ENCODE data around the gene MEX3D.

The MEX3D gene

DNA sequence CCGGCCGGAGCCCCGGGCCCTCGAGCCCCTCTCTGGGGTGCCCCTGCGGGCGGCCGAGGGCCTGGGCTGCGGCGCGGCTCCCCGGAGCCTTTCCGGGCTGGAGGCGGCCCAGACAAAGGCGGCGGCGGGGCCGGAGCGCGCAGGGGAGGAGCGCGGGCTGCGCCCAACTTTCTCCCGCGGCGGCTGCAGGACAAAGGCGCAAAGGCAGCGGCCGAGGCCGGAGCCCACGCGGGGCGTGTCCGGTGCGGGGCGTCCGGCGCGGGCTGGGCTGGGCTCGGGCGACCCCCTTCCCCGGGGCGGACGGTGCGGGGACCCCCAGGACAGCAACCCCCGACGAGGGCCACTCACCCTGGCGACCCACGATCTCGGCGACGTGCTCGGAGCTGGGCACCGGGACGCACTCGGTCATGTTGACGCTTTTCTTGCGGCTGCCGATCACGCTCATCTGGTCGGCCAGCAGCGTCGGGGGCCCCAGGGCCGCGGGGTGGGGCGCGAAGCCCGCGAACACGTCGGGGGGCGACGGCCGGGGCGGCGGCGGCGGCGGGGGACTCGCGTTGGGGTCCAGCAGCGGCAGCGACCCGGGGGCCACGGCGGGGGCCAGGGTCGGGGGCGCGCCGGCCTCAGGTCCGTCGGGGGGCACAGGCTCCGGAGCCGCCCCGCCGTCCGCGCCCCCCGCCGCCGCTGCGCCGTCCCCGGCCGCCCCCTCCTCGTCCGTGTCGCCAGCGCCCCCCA lies 843 bp downstream of the MEX3D start:
- Histone ChIP-seq H3K27ac (ENCODE audit: low read depth, low read length) (peak overlapping the region; percentile 78), H2AK5ac (ENCODE audit: low read length) (no peak overlapping the region), H3K4ac (ENCODE audit: low read depth, low read length) (peak overlapping the region; percentile 97), H2BK120ac (ENCODE audit: low read depth, low read length) (peak overlapping the region; percentile 18), H3K56ac (ENCODE audit: low read length) (peak overlapping the region; percentile 98), H3K23ac (ENCODE audit: low read length) (peak overlapping the region; percentile 97), H3K27me3 (ENCODE audit: insufficient read depth, low read length, poor library complexity) (no peaks in the 10 kb centered on the region), H2BK5ac (ENCODE audit: low read length) (no peak overlapping the region), H3K4me3 (ENCODE audit: low read length) (peak overlapping the region; percentile 95), H4K5ac (ENCODE audit: low read length) (no peak overlapping the region), H3K4me2 (ENCODE audit: low read length) (no peak overlapping the region), H3K4me1 (ENCODE audit: control insufficient read depth, low read depth, low read length) (peaks cover 2% of the 10 kb centered on the region), H2BK15ac (replicated peaks; ENCODE audit: low read depth) (no peak overlapping the region), H3K9ac (ENCODE audit: low read length) (peak overlapping the region; percentile 99), H3K79me1 (ENCODE audit: low read length) (peaks cover 15% of the 10 kb centered on the region), H3K18ac (ENCODE audit: low read length) (peak overlapping the region; percentile 98), H4K8ac (ENCODE audit: low read depth, low read length) (peak overlapping the region; percentile 66), H3K36me3 (ENCODE audit: control insufficient read depth, insufficient read depth, low read length) (no peaks in the 10 kb centered on the region), H3K79me2 (ENCODE audit: control insufficient read depth, insufficient read depth, low read length) (peaks cover 49% of the 10 kb centered on the region)
- DNase-seq, result no peak
- WGBS (ENCODE audit: extremely low coverage, insufficient coverage, low lambda C conversion rate), result no CpG with 5 or more reads among the region's 108 CpGs

GRCh38 chr19:1566392-1567115 lies 1.6 kb downstream of the MEX3D start:
- Histone ChIP-seq H3K4me3 (ENCODE audit: low read length) (peak overlapping the region; percentile 95), H3K79me2 (ENCODE audit: control insufficient read depth, insufficient read depth, low read length) (peaks cover 51% of the 10 kb centered on the region), H2BK5ac (ENCODE audit: low read length) (peak overlapping the region; percentile 93), H3K79me1 (ENCODE audit: low read length) (peaks cover 15% of the 10 kb centered on the region), H4K5ac (ENCODE audit: low read length) (no peak overlapping the region), H2BK15ac (replicated peaks; ENCODE audit: low read depth) (no peak overlapping the region), H3K23ac (ENCODE audit: low read length) (peak overlapping the region; percentile 94), H3K27me3 (ENCODE audit: insufficient read depth, low read length, poor library complexity) (no peaks in the 10 kb centered on the region), H2AK5ac (ENCODE audit: low read length) (peak overlapping the region; percentile 78), H3K4me1 (ENCODE audit: control insufficient read depth, low read depth, low read length) (peaks cover 2% of the 10 kb centered on the region), H3K36me3 (ENCODE audit: control insufficient read depth, insufficient read depth, low read length) (no peaks in the 10 kb centered on the region), H3K4ac (ENCODE audit: low read depth, low read length) (peak overlapping the region; percentile 97), H3K9ac (ENCODE audit: low read length) (peak overlapping the region; percentile 99), H3K56ac (ENCODE audit: low read length) (peak overlapping the region; percentile 98), H4K8ac (ENCODE audit: low read depth, low read length) (peak overlapping the region; percentile 66), H3K27ac (ENCODE audit: low read depth, low read length) (peak overlapping the region; percentile 78), H3K18ac (ENCODE audit: low read length) (peak overlapping the region; percentile 98), H2BK120ac (ENCODE audit: low read depth, low read length) (peak overlapping the region; percentile 18), H3K4me2 (ENCODE audit: low read length) (peak overlapping the region; percentile 69)
- peak; percentile 88 for DNase-seq
- no CpG with 5 or more reads among the region's 42 CpGs for WGBS (ENCODE audit: extremely low coverage, insufficient coverage, low lambda C conversion rate)

- Histone ChIP-seq H4K5ac (ENCODE audit: low read length) (no peak overlapping the region), H3K4me3 (ENCODE audit: low read length) (no peak overlapping the region), H2BK5ac (ENCODE audit: low read length) (no peak overlapping the region), H3K79me2 (ENCODE audit: control insufficient read depth, insufficient read depth, low read length) (peaks cover 78% of the 10 kb centered on the region), H3K27me3 (ENCODE audit: insufficient read depth, low read length, poor library complexity) (no peaks in the 10 kb centered on the region), H3K27ac (ENCODE audit: low read depth, low read length) (no peak overlapping the region), H3K79me1 (ENCODE audit: low read length) (peaks cover 34% of the 10 kb centered on the region), H3K9ac (ENCODE audit: low read length) (no peak overlapping the region), H2BK15ac (replicated peaks; ENCODE audit: low read depth) (no peak overlapping the region), H3K4ac (ENCODE audit: low read depth, low read length) (no peak overlapping the region), H3K36me3 (ENCODE audit: control insufficient read depth, insufficient read depth, low read length) (peaks cover 3% of the 10 kb centered on the region), H3K4me2 (ENCODE audit: low read length) (no peak overlapping the region), H3K56ac (ENCODE audit: low read length) (no peak overlapping the region), H2BK120ac (ENCODE audit: low read depth, low read length) (no peak overlapping the region), H3K4me1 (ENCODE audit: control insufficient read depth, low read depth, low read length) (peaks cover 2% of the 10 kb centered on the region), H2AK5ac (ENCODE audit: low read length) (no peak overlapping the region), H4K8ac (ENCODE audit: low read depth, low read length) (no peak overlapping the region), H3K18ac (ENCODE audit: low read length) (no peak overlapping the region), H3K23ac (ENCODE audit: low read length) (no peak overlapping the region)
- no peak for DNase-seq
- WGBS (ENCODE audit: extremely low coverage, insufficient coverage, low lambda C conversion rate), result no CpG with 5 or more reads among the region's 6 CpGs
Measured at GRCh38 chr19:1563251-1563650, 4.9 kb downstream of the MEX3D start.

DNA sequence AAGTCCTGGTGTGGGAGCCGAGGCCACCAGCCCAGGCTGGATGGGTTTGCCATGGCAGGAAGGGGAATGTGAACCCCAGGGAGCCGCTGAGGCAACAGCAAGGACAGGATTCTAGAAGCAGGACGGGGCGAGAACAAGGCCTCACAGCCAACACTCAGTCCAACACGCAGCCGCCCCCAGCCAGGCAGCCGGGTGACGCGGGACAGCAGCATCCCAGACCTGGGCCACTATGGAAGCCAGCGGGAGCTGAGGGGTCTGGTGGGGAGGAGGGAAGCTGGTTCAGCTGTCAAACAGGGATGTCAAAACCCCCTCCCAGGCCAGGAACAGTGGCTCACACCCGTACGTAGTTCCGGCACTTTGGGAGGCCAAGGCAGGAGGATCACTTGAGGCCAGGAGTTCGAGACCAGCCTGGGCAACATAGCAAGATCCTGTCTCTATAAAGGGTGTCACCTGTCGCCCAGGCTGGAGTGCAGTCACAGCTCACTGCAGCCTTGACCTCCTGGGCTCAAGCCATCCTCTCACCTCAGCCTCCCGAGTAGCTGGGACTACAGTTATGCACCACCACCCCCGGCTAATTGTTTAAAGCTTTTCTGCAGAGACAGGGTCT lies 6.8 kb downstream of the MEX3D start:
- H3K56ac ChIP-seq (ENCODE audit: low read length), result no peak overlapping the region
- H4K8ac ChIP-seq (ENCODE audit: low read depth, low read length), result no peak overlapping the region
- H3K9ac ChIP-seq (ENCODE audit: low read length), result no peak overlapping the region
- peaks cover 68% of the 10 kb centered on the region for H3K79me2 ChIP-seq (ENCODE audit: control insufficient read depth, insufficient read depth, low read length)
- H3K27me3 ChIP-seq (ENCODE audit: insufficient read depth, low read length, poor library complexity), result no peaks in the 10 kb centered on the region
- no peak overlapping the region for H3K4ac ChIP-seq (ENCODE audit: low read depth, low read length)
- no peak overlapping the region for H3K18ac ChIP-seq (ENCODE audit: low read length)
- H3K4me2 ChIP-seq (ENCODE audit: low read length), result no peak overlapping the region
- no peak for DNase-seq
- no peak overlapping the region for H2BK5ac ChIP-seq (ENCODE audit: low read length)
- H2BK15ac ChIP-seq (replicated peaks; ENCODE audit: low read depth), result no peak overlapping the region
- H3K36me3 ChIP-seq (ENCODE audit: control insufficient read depth, insufficient read depth, low read length), result peaks cover 6% of the 10 kb centered on the region
- no peak overlapping the region for H3K4me3 ChIP-seq (ENCODE audit: low read length)
- H2AK5ac ChIP-seq (ENCODE audit: low read length), result no peak overlapping the region
- no CpG with 5 or more reads among the region's 17 CpGs for WGBS (ENCODE audit: extremely low coverage, insufficient coverage, low lambda C conversion rate)
- peaks cover 37% of the 10 kb centered on the region for H3K79me1 ChIP-seq (ENCODE audit: low read length)
- H3K27ac ChIP-seq (ENCODE audit: low read depth, low read length), result no peak overlapping the region
- no peak overlapping the region for H3K23ac ChIP-seq (ENCODE audit: low read length)
- no peak overlapping the region for H4K5ac ChIP-seq (ENCODE audit: low read length)
- H3K4me1 ChIP-seq (ENCODE audit: control insufficient read depth, low read depth, low read length), result peaks cover 2% of the 10 kb centered on the region
- no peak overlapping the region for H2BK120ac ChIP-seq (ENCODE audit: low read depth, low read length)

GRCh38 chr19:1560286-1560882 lies 7.7 kb downstream of the MEX3D start:
- H3K18ac ChIP-seq (ENCODE audit: low read length), result no peak overlapping the region
- no peak overlapping the region for H3K4me3 ChIP-seq (ENCODE audit: low read length)
- no peak overlapping the region for H3K4me2 ChIP-seq (ENCODE audit: low read length)
- no peak overlapping the region for H3K4ac ChIP-seq (ENCODE audit: low read depth, low read length)
- no peak overlapping the region for H3K9ac ChIP-seq (ENCODE audit: low read length)
- H3K79me2 ChIP-seq (ENCODE audit: control insufficient read depth, insufficient read depth, low read length), result peaks cover 59% of the 10 kb centered on the region
- no peak overlapping the region for H4K8ac ChIP-seq (ENCODE audit: low read depth, low read length)
- H2BK120ac ChIP-seq (ENCODE audit: low read depth, low read length), result no peak overlapping the region
- no peak overlapping the region for H3K27ac ChIP-seq (ENCODE audit: low read depth, low read length)
- no peak overlapping the region for H3K56ac ChIP-seq (ENCODE audit: low read length)
- H2BK5ac ChIP-seq (ENCODE audit: low read length), result no peak overlapping the region
- DNase-seq, result no peak
- H4K5ac ChIP-seq (ENCODE audit: low read length), result no peak overlapping the region
- peaks cover 6% of the 10 kb centered on the region for H3K36me3 ChIP-seq (ENCODE audit: control insufficient read depth, insufficient read depth, low read length)
- peaks cover 37% of the 10 kb centered on the region for H3K79me1 ChIP-seq (ENCODE audit: low read length)
- no CpG with 5 or more reads among the region's 25 CpGs for WGBS (ENCODE audit: extremely low coverage, insufficient coverage, low lambda C conversion rate)
- H3K23ac ChIP-seq (ENCODE audit: low read length), result no peak overlapping the region
- H3K27me3 ChIP-seq (ENCODE audit: insufficient read depth, low read length, poor library complexity), result no peaks in the 10 kb centered on the region
- no peak overlapping the region for H2AK5ac ChIP-seq (ENCODE audit: low read length)
- H2BK15ac ChIP-seq (replicated peaks; ENCODE audit: low read depth), result no peak overlapping the region
- no peaks in the 10 kb centered on the region for H3K4me1 ChIP-seq (ENCODE audit: control insufficient read depth, low read depth, low read length)
